ENCODE data around the gene RAD51B. TPM values are rescaled to one million over a fixed set of nuclear protein-coding genes. Genes with fewer than 3 reads are reported as not detected.

Gene RAD51B
- total RNA-seq, 1 experiment from 2014 or later, result 16.7 TPM

DNA sequence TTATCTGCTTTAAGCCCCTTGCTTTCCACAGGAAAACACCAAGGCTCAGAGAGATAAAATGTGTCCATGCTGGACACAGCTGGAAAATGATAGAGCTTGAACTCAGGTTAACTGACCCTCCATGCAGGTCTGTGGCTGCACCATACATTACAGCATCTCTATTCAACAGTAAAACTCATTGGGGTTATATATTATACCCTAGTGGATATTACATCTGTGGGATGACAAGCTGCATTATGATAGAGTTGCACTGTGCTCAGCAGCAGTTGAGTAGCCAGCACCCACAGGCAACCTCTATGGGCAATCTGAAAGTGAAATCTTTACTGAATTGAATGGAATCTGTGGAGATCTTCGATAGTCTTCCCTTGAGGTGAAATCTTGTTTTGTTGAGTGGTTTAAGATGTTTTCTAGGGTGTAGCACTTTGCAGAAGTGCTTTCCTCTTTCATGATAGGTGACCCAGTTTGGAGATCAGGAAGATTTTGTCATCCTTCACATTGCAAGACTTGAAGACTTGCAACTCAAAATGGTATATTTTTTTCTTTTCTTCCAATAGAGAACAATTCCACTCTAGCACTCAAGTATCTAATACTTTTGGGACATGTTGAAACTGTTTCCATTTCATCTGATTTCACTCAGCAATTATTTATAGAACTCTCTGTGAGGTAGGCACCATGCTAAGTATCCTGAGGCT, 389.2 kb downstream of the RAD51B start:
- no peak overlapping the region for H3K27ac Mint-ChIP-seq
- no peaks in the 10 kb centered on the region for H3K36me3 Mint-ChIP-seq (ENCODE audit: insufficient read depth in 1 of 3, low read depth in 3 of 3)
- H3K4me1 Mint-ChIP-seq, result peaks cover 12 to 28% of the 10 kb centered on the region in 2 experiments

More for the DNA sequence above, 389.2 kb downstream of the RAD51B start:
- Histone ChIP-seq H3K23ac (ENCODE audit: insufficient read length, low read depth, low read length) (no peak overlapping the region), H3K23me2 (ENCODE audit: insufficient read length, low read depth, low read length, poor library complexity, severe bottlenecking) (no peaks in the 10 kb centered on the region), H3K4me1 (ENCODE audit: insufficient read depth, low read length) (no peaks in the 10 kb centered on the region), H2AFZ (ENCODE audit: low read length) (no peak overlapping the region), H3K14ac (ENCODE audit: insufficient read depth, low read length) (no peak overlapping the region), H2BK12ac (ENCODE audit: insufficient read length, low read depth, low read length) (no peak overlapping the region), H3K79me2 (ENCODE audit: insufficient read depth, low read length) (no peaks in the 10 kb centered on the region), H4K20me1 (ENCODE audit: control insufficient read depth, insufficient read depth, insufficient read length) (no peaks in the 10 kb centered on the region), H3K4me2 (ENCODE audit: insufficient read depth, insufficient read length, low read length) (no peak overlapping the region), H2BK5ac (ENCODE audit: insufficient read length, low read length) (no peak overlapping the region), H3K79me1 (ENCODE audit: insufficient read depth, low read depth, low read length, poor library complexity, severe bottlenecking) (no peaks in the 10 kb centered on the region), H3K27ac (ENCODE audit: insufficient read length, low read depth, low read length) (no peak overlapping the region), H3T11ph (ENCODE audit: low read length) (no peak overlapping the region), H2BK120ac (ENCODE audit: low read depth, low read length, poor library complexity, severe bottlenecking) (no peak overlapping the region), H4K5ac (ENCODE audit: insufficient read length, low read depth, low read length) (no peak overlapping the region), H3K27me3 (ENCODE audit: insufficient read depth, low read length) (no peaks in the 10 kb centered on the region), H4K91ac (ENCODE audit: insufficient read length, low read depth, low read length) (no peak overlapping the region), H3K4ac (ENCODE audit: low read depth, low read length) (no peak overlapping the region), H3K18ac (ENCODE audit: insufficient read length, low read depth, low read length) (no peak overlapping the region), H2BK15ac (ENCODE audit: low read depth, low read length) (no peak overlapping the region), H3K56ac (ENCODE audit: insufficient read length, low read depth, low read length) (no peak overlapping the region), H2AK5ac (ENCODE audit: insufficient read length, low read length) (no peak overlapping the region), H3K9ac (ENCODE audit: extremely low read depth, insufficient read length, low read length) (no peak overlapping the region), H2BK20ac (ENCODE audit: low read depth, low read length, poor library complexity, severe bottlenecking) (no peak overlapping the region), H3K9me3 (ENCODE audit: control insufficient read depth, low read depth, low read length) (no peaks in the 10 kb centered on the region), H4K8ac (replicated peaks; ENCODE audit: insufficient read length, low read depth, low read length) (no peak overlapping the region)
- TF ChIP-seq, protein P1, sequence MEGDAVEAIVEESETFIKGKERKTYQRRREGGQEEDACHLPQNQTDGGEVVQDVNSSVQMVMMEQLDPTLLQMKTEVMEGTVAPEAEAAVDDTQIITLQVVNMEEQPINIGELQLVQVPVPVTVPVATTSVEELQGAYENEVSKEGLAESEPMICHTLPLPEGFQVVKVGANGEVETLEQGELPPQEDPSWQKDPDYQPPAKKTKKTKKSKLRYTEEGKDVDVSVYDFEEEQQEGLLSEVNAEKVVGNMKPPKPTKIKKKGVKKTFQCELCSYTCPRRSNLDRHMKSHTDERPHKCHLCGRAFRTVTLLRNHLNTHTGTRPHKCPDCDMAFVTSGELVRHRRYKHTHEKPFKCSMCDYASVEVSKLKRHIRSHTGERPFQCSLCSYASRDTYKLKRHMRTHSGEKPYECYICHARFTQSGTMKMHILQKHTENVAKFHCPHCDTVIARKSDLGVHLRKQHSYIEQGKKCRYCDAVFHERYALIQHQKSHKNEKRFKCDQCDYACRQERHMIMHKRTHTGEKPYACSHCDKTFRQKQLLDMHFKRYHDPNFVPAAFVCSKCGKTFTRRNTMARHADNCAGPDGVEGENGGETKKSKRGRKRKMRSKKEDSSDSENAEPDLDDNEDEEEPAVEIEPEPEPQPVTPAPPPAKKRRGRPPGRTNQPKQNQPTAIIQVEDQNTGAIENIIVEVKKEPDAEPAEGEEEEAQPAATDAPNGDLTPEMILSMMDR (conservative IDR thresholded peaks at IDR 0.05), result no peak
- no CpG with 5 or more reads among the region's 1 CpG for WGBS (ENCODE audit: extremely low coverage, insufficient read length, low lambda C conversion rate)
- Mint-ChIP-seq H3K27me3 (ENCODE audit: low read depth) (no peaks in the 10 kb centered on the region), H3K4me3 (no peak overlapping the region), H3K9me3 (no peaks in the 10 kb centered on the region)
- DNase-seq, result no peak
